Cardiac fibroblast (primary cell): ENCODE data around the gene ROBO1.

Experiments
- DNase-seq, 2 donors: peaks; one replicate each; pipeline versions ENCODE4 v3.0.0 to v3.0.0-alpha.2; 2010; ENCODE audit warnings: low read depth in 2 of 2
- H3K4me3 ChIP-seq, 2 donors: replicated peaks in 1 of 2; 1 replicate in 1 of 2; 2 replicates in 1 of 2; pipeline ENCODE4 v1.5.1; 2011; ENCODE audit warnings: low read depth in 2 of 2, low read length in 2 of 2, mild to moderate bottlenecking in 2 of 2, moderate library complexity in 1 of 2
- CTCF ChIP-seq: IDR thresholded peaks from one replicate; pipeline ENCODE4 v1.5.1; 2011; ENCODE audit warnings: low read depth, mild to moderate bottlenecking, low read length, inconsistent platforms

The ROBO1 gene

GRCh38 chr3:79003994-79004393 lies 763.8 kb downstream of the ROBO1 start:
- no peak for TF ChIP-seq CTCF
- H3K4me3 ChIP-seq = no peak overlapping the region
- no peak for DNase-seq

- H3K4me3 ChIP-seq = no peak overlapping the region
- peak in 1 of 2 donors; percentile 34 for DNase-seq
- TF ChIP-seq CTCF = no peak
Observed at GRCh38 chr3:79002465-79003372, 765.1 kb downstream of the ROBO1 start.

GRCh38 chr3:79001255-79001654 lies 766.5 kb downstream of the ROBO1 start:
- TF ChIP-seq CTCF = no peak
- H3K4me3 ChIP-seq = no peak overlapping the region
- no peak for DNase-seq

GRCh38 chr3:78999139-78999538 lies 768.7 kb downstream of the ROBO1 start:
- no peak for DNase-seq
- no peak for TF ChIP-seq CTCF
- H3K4me3 ChIP-seq = no peak overlapping the region

- no peak overlapping the region for H3K4me3 ChIP-seq
- no peak for TF ChIP-seq CTCF
- DNase-seq = no peak
Observed at GRCh38 chr3:78995087-78995486, 772.7 kb downstream of the ROBO1 start.

GRCh38 chr3:78994174-78995027 lies 773.4 kb downstream of the ROBO1 start:
- DNase-seq = peak in 1 of 2 donors; percentile 38
- no peak overlapping the region for H3K4me3 ChIP-seq
- no peak for TF ChIP-seq CTCF
